Esophagus mucosa (tissue), 1 donor: ENCODE measurements around the gene SRRM4. TPM values are rescaled to one million over a fixed set of nuclear protein-coding genes. Genes with fewer than 3 reads are reported as not detected.

ENCODE experiments used
- ATAC-seq: fragments of 200-7000 bp; cut with Tn5 transposase; one replicate; pipeline ENCODE4 v1.9.1; 2020
- total RNA-seq: library from RNA; stranded (reverse); gene quantifications from one replicate; pipeline ENCODE4 v1.2.4, GENCODE V29; 2023
- donor health status: DM: yes; HTN: yes; CAD: no.

Gene SRRM4
- total RNA-seq, 1 donor from 2014 or later, result not detected

DNA sequence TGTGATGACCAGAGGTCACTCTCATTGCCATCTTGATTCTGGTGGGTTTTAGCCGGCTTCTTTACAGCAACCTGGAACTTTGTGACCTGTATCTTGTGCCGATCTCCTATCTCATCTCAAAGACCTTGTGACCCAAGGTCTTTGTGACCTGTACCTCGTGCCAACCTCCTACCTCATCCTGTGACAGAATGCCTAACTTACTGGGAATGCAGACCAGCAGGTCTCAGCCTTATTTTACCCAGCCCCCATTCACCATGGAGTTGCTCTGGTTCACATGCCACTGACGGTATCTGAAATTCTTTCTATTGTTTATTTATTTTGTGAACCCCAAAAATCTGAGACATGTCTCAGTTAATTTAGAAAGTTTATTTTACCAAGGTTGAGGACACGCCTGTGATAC lies 189.9 kb downstream of the SRRM4 start:
- no peak for ATAC-seq

DNA sequence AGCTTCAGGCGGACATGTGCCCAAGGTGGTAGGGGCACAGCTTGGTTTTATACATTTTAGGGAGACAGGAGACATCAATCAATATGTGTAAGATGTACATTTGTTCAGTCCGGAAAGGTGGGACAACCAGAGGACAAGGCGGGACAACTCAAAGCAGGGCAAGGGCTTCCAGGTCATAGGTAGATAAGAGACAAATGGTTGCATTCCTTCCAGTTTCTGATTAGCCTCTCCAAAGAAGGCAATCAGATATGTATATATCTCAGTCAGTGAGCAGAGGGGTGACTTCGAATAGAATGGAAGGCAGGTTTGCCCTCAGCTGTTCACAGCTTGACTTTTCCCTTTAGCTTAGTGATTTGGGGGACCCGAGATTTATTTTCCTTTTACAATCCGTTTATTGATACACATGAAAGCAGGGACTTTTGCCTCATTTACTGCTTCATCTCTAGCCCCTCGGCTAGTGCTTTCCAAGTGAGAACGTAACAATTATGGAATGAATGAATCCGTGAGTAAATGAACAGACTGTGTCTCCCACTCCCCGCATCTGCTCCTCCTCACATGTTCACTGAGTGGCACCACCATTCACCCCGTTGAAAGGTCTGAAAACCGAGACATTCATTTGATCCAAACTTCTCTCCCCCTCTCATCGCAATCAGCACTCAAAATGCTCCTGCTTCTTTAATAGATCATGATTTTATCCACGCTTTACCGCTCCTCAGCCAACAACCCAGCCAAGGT lies 190.5 kb downstream of the SRRM4 start:
- no peak for ATAC-seq

DNA sequence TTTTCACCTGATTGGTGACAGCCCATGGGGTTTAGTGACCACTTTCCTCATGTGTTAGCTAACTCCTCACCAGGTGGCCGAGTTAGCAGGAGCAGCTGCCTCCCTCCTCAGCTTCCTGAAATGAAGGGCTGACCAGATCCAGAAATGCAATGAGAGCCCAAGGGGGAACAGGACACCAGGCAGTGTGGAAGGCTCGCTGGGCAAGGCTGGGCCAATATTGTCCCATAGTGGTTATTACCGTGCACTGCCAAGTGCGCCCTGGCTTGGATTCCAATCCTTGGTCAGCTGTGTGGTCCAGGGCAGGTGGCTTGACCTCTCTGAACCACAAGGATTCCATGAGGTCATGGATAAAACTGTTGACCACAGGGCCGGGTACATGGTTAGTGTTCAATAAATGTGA lies 193.7 kb downstream of the SRRM4 start:
- ATAC-seq, result no peak

DNA sequence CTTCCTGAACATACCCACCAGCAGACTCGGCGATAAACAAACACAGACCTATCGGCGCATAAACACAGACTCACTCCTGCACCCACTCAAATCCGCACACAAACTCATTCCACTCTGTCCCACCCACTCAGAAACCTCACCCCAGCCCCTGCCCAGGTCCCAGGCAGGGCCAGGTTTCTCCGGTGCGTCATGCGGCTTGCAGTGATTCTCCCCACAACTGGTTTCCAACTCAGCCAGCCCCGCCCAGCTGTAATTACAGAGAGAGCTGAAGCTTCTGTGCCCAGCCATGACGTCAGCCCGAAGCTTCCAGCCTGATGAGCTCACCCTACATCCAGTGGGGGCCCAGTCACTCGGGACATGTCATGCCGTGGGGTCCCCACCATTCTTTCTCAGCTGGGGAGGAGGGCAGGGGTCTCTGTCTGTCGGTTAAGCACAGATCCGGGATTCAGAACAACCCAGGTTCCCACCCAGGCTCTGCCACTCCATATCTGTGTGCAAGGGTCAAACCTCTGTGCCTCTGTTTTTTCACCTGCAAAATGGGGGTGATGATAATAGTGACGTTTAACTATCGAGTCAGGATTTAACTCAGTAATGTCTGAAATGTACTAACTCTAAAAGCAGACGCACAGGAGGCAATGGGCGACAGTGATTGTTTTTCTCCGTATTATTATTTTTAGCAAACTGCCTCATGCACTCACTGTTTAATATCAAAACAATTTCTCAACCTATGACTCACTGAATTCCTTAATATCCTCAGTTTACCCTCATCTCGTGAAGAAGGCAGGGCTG lies 195.1 kb downstream of the SRRM4 start:
- peak; percentile 89 for ATAC-seq

DNA sequence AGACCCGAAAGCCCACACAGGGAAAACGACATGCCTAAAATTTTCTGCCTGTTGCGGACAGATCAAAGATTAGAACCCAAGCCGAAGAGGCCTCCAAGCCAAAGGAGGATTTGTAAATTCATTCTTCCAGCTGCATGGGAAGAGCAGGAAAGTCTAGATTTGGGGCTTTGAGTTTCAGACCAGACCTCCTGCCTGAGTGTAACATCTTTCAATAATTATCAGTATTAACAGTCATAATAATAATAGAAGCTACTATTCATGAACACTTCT lies 195.7 kb downstream of the SRRM4 start:
- no peak for ATAC-seq

DNA sequence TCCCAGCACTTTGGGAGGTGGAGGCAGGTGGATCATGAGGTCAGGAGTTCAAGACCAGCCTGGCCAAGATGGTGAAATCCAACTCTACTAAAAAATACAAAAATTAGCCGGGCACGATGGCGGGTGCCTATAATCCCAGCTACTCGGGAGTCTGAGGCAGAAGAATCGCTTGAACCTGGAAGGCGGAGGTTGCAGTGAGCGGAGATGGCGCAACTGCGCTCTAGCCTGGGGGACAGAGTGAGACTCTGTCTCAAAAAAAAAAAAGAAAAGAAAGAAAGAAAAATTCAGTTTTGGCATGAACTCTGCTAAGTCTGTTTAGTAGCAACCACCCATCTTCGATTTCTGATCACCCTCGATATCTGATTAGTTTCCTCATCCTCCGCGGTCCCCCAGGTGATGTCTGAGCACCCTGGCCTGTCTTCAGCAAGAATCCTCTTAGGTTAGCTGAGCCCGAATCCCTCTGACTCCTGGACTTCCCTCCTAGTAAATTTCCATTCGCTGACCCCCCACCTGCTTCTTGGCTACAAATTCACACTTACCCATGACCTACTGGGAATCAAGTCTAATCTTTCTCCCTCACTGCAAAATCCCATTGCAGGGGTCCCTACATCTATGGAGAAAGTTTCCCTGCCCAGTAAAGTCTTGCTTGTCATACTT lies 196.5 kb downstream of the SRRM4 start:
- no peak for ATAC-seq

DNA sequence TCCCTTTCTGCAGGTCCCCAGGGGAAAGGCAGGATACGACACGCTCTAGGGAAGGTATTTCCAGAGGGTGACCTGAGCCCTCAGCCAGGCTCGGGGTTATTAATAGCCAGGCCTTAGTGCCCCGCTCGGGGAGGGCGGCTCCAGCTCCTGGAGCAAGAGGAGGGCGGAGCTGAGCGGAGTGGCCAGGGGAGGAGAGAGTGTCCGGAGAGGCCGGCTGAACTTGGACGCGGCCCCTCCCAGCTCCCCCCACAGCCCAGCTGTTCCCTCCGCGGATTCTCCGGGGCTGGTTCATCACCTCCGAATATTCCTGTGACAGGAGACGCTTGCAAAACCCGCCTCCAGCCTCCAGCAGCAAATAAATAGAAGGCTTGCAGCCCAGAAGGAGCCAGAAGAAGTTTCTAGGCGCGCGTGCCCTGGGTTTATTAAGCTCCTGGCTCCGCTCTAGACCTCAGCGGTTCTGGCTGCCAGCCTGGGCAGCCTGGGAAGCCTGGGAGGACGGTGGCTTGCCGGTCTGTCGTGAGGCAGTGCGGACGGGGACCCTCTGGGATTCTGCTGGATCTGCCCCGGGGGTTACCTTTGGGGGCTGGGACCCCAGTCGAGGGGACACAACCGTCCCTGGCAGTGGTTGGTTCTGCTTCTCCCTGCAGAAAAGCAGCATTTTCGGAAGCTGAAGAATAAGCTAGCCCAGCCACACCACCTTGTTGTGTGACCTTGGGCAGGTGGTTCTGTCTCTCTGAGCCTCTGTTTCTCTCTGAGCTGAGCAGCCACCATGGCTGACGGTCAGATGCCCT lies 197.4 kb downstream of the SRRM4 start, which contains the start of gene HSPB8:
Gene HSPB8, plus strand, starts transcription at position 388 of the 791 bp plus-strand sequence. Its CDS starts 382 bp downstream, at position 770.
- peak; percentile 60 for ATAC-seq

DNA sequence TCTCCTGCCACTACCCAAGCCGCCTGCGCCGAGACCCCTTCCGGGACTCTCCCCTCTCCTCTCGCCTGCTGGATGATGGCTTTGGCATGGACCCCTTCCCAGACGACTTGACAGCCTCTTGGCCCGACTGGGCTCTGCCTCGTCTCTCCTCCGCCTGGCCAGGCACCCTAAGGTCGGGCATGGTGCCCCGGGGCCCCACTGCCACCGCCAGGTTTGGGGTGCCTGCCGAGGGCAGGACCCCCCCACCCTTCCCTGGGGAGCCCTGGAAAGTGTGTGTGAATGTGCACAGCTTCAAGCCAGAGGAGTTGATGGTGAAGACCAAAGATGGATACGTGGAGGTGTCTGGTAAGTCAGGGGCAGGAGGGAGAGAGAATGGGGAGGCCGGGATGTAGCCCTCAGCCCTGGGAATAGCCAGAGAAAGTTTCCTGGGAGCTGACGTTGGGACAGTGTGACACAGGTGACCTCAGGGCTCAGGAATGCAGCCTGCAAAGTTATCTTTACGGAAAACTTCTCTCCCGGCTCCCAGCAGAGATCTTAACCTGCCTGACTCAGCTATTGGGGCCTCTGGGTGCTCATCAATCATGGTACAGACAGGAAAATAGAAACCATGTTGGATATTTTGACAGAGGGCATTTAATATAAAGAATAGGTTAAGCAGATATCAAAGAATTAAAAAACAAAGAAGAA lies 198.1 kb downstream of the SRRM4 start:
- ATAC-seq, result peak; percentile 33

DNA sequence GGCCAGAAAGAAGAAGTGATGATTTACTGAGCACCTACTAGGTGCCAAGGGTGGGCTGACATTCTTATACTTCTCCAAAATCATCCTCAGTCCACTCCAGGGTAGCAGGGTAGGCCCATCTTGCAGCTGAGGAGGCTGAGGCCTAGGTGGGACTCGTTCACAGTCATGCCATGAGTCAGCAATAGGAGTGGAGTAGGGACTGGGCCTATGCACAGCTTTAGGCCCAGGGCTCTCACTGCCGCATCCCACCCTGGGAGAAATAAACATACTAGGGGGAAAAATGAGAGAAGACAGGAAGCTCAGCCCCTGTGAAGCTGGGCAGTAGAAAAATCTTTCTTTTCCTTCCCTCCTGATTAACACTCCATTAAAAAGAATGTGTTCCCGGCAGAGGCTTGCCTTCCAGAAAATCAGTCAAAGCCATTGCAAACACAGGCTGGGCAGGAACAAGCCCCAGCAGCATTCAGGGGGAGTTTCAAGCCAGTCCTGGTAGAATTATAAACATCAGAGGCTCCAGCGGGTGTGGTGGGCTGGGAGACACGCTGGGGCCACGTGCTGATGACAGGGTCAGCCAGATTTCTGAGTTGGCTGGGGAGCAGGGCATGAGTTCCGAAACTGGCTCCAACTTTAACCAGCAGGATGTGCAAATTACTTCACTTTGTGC lies 199.2 kb downstream of the SRRM4 start:
- peak; percentile 67 for ATAC-seq

DNA sequence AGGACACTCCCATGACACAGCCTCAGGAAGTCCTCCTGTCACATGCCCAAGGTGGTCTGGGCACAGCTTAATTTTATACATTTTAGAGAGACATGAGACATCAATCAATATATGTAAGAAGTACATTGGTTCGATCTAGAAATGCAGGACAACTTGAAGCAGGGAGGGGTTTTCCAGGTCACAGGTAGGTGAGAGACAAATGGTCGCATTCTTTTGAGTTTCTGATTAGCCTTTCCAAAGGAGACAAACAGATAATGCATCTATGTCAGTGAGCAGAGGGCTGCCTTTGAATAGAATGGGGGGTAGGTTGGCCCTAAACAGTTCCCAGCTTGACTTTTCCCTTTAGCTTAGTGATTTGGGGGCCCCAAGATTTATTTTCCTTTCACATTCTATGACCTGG lies 199.9 kb downstream of the SRRM4 start:
- ATAC-seq, result no peak

DNA sequence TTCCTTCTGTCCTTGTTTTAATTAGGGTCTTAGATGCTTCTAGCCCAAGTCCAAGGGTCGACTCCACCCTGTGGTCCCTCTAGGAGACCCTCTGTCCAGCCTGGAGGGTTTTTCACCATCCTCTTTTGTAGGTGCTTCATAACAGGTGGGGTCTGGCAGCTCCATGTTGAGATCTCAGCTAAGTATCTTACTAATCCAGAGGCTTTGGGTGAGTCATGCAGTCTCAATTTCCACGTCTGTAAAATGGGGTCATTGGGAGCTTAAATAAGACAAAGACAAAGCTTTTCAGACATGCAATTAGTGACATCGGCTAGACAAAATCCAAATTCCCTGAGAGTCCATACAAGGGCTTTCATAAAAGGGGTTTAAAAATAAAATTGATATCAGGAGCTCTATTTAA lies 200.6 kb downstream of the SRRM4 start:
- no peak for ATAC-seq

DNA sequence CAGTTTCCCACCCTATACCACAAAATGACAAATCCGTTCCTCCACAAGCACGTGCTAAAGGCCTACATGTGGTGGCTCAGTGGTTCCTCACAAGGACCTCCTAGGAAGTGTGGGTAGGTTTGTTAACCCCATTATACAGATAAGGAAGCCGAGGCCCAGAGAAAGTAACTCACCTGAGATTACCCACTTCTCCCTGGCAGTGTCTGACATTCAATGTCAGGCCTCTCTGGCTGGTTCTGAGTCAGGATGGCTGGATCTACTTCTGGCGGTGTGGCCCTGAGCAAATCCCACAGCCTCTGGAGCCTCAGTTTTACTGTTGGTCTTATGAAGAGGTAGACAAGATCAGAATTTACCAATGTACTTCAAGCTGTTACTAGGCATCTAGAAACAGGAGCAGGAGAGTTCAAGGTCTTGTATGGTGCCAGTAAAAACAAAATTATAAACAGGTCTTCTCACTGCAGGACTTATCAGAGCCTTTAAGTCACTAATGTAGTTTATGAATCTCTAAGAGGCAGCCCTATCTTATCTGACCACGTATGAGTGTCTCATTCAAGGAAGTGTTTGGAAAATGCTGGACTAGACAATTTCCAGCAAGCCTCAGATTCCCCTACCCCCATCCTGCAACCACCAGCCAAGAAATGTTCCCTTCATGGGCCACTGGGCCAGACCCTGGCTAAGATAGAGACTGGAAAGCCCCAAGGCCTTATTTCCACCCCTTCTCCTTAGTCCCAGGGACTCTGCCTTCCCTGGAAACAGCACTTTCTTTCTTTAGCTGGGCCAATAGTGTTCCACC lies 201.6 kb downstream of the SRRM4 start:
- no peak for ATAC-seq

DNA sequence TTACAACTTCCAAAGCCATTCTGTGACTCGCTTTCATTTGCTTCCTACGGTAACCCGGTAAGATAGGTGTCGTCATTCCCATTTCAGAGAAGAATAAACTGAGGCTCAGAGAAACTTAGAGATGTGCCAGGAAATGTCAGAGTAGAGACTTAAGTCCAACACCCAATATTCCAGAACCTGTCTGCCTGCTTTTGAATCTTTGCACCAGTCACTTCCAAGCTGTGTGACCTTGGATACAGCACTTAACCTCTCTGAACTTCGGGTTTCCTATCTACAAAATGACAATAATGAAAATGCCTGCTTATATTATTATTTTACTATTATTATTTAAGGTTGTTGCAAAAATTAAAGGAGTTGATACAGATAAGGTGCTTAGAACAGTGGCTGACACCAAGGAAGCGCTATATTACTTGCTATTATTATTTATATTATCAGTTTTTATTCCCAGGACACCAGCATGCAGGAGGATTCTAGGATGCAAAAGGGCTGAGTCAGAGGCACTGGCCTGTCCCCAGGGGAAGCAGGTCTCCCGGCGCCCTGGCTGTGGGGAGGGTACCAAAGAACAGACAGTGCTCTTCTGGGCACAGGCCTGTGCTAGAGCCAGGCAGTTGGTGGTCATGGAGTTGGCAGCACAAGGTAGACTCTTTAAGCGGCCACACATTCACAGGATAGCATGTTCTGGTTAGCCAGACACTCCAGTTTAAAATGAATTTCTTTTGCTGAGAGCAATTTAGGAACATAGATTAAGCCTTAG lies 202.8 kb downstream of the SRRM4 start:
- ATAC-seq, result no peak

DNA sequence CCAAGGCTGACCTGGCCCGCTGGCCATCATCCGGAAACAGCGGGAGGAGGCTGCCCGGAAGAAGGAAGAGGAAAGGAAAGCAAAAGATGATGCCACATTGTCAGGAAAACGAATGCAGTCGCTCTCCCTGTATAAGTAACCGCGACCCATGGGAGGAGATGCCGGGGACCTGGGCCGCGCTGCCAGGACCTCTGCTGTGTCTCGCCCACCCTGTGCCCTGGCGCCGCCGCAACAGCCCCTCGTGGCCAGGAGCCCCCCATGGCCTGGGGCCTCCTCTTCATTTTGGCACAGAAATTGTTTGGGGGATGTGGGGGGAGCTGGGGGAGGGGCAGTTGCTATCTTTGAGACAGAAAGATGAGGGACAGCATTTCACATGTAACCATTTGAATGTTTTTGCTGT lies 213.9 kb downstream of the SRRM4 start:
- no peak for ATAC-seq

DNA sequence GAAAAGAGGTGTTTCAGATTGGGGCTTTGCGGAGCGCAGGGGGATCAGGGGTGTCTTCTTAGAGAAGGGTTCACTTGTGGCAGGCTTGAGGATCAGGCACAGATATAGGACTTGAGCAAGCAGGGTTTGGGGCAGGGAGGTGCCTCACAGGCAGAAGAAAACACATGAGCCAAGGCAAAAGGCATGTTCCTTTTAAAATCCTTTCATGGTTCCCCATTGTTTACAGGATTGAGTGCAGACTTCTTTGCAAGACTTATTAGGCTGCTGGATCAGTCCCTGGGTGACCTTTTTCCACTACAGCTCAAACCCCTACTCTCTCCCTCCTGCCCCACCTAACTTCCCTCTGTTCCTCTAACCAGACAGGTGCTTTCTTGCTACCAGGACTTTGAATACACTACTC lies 217.1 kb downstream of the SRRM4 start:
- peak; percentile 34 for ATAC-seq

DNA sequence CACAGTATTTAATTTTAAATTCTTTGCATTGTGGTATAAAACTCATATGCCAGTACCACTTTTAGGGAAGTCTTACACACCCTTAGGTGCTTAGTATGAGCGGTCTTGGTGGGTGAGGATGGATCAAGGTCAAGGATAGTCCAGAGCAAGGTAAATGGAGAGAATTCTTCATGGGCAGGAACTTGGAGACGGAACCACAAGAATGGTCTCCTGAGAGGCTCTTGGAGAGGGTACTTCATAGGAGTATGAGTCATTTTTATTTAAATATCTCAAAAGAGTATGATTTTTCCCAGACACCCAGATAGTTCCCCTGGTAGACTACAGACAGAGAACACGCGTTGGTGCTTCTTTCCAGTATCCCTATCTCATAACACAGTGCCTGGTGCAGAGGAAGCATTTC lies 219.3 kb downstream of the SRRM4 start:
- no peak for ATAC-seq

DNA sequence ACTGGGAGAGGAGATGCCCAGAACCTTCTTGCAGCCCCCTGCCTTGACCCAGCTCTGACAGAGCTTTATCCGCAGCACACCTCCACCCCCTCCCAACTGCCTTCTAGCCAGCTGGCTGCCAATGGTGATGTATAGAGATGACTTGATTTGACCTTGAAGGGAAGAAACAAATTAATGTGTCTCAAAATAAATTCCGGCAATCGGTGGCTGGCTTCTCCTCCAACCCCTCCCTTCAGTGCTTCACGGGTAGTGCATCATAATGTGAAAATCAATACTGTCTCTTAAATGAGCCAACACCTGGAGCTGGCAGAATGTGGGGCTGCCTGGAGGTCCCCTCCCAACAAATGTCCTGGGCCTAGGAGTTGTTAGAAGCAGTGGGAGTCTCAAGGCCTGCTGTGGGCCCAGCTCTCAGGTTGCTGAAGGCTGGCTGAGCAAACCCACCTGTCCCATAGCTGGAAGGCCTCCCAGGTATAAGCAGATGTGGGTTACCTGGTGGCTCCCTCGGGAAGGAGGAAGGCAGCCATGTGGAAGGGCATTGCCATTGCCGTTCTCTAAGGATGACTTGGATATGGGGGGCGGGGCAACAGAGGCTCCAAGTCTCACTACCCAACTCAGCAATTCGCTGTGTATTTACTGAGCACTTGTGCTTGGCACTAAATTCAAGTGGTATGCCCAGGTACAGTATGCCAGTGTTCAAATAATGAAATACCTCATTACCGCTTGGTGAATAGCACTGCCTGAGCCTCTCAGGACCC lies 220.6 kb downstream of the SRRM4 start:
- ATAC-seq, result no peak

DNA sequence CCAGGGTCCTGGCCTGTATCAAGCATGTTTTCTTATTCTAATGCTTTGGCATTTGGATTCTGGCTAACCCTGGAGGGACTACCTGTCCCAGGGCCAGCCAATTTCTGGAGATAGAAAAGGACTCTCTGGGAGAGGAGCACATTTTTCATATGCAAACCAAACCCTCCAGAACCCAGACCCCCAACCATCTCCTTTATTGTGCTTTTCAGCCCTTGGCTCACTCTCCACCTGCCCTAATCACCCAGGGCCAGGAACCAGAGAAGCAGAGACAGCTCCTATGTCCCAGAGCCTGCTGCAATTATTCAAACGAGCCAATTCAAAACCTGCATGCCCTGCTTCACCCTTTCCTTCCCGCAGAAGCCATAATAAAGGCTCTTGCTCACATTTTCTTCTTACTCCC lies 221.2 kb downstream of the SRRM4 start:
- no peak for ATAC-seq

DNA sequence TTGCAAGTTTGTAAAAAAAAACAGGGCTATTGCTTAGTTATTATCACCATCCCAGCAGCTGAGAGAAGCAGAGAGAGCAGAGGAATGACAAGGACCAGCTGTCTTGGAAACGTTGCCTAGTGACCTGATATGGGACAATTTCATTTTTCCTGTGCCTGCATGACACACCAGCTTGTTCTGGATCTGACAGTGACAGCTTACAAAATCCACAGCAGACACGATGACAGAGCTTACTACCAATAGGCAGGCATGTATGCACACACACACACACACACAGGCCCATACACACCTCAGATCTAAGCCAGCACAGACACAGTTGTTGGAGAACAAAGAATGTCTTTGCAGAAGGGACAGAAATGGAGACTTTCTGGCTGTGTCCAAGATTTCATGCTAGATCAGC lies 222.8 kb downstream of the SRRM4 start:
- ATAC-seq, result peak; percentile 22
